GM12872 (cell line): ENCODE data around the gene SLC6A8.

Source experiments
- CTCF ChIP-seq: IDR thresholded peaks from 3 replicates; pipeline ENCODE4 v1.5.1; 2011; ENCODE audit warnings: low read depth, mild to moderate bottlenecking, low read length, moderate library complexity; ENCODE audit not compliant: insufficient read depth

The SLC6A8 gene

GRCh38 chrX:153645921-153646488 is 41.7 kb upstream of the SLC6A8 start:
- no peak for TF ChIP-seq CTCF

GRCh38 chrX:153646620-153647373 is 40.9 kb upstream of the SLC6A8 start, which contains the start of gene DUSP9:
DUSP9 (plus strand) TSS chrX:153647203; CDS start chrX:153647954, 751 bp downstream.
- no peak for TF ChIP-seq CTCF

- no peak for TF ChIP-seq CTCF
Measured at GRCh38 chrX:153647461-153648357, 40.0 kb upstream of the SLC6A8 start.

GRCh38 chrX:153648358-153649177 is 39.2 kb upstream of the SLC6A8 start:
- no peak for TF ChIP-seq CTCF

- TF ChIP-seq CTCF, result peak; percentile 55
Measured at GRCh38 chrX:153649178-153649914, 38.4 kb upstream of the SLC6A8 start.

GRCh38 chrX:153649915-153650782 is 37.6 kb upstream of the SLC6A8 start:
- TF ChIP-seq CTCF, result no peak
